HFFc6 (cell line): ENCODE measurements around the gene EPHA8. TPM values are rescaled to one million over a fixed set of nuclear protein-coding genes. Genes with fewer than 3 reads are reported as not detected.

Experiments
- DNase-seq: peaks from one replicate; pipeline ENCODE4 v3.0.0-alpha.2; 2018
- H3K27ac Mint-ChIP-seq: 2 replicates; pipeline ENCODE4 v1.8.0; 2020; ENCODE audit warnings: mild to moderate bottlenecking, mixed read lengths
- H3K27me3 Mint-ChIP-seq: 2 replicates; pipeline ENCODE4 v1.8.0; 2021; ENCODE audit warnings: mild to moderate bottlenecking, moderate library complexity, mixed read lengths; ENCODE audit not compliant: insufficient read depth
- H3K36me3 Mint-ChIP-seq: 2 replicates; pipeline ENCODE4 v1.8.0; 2021; ENCODE audit warnings: low read depth, mixed read lengths
- H3K4me1 Mint-ChIP-seq: 2 replicates; pipeline ENCODE4 v1.8.0; 2020; ENCODE audit warnings: low read depth, mixed read lengths
- H3K4me3 Mint-ChIP-seq: 2 replicates; pipeline ENCODE4 v1.8.0; 2020; ENCODE audit warnings: mild to moderate bottlenecking, moderate library complexity, mixed read lengths
- H3K9me3 Mint-ChIP-seq: 2 replicates; pipeline ENCODE4 v1.8.0; 2020; ENCODE audit warnings: mild to moderate bottlenecking, mixed read lengths
- total RNA-seq, 6 experiments: library from RNA; stranded (reverse); fragmentation: NEBNext Ultra II Directional; extraction: Animal tissue kit (Norgen Biotek cat#: 25700); gene quantifications; 2 replicates in 1 of 6; 3 replicates in 5 of 6; pipeline ENCODE4 v1.2.3, GENCODE V29; 2021
- TF ChIP-seq, protein P1 (sequence below): fragments of 200-600 bp; sonication (generic); IDR thresholded peaks from 2 replicates; pipeline ENCODE4 v1.5.0; 2021; ENCODE audit warnings: antibody characterized with exemption, mild to moderate bottlenecking

Gene EPHA8
- total RNA-seq, 6 experiments from 2014 or later, result not detected

DNA sequence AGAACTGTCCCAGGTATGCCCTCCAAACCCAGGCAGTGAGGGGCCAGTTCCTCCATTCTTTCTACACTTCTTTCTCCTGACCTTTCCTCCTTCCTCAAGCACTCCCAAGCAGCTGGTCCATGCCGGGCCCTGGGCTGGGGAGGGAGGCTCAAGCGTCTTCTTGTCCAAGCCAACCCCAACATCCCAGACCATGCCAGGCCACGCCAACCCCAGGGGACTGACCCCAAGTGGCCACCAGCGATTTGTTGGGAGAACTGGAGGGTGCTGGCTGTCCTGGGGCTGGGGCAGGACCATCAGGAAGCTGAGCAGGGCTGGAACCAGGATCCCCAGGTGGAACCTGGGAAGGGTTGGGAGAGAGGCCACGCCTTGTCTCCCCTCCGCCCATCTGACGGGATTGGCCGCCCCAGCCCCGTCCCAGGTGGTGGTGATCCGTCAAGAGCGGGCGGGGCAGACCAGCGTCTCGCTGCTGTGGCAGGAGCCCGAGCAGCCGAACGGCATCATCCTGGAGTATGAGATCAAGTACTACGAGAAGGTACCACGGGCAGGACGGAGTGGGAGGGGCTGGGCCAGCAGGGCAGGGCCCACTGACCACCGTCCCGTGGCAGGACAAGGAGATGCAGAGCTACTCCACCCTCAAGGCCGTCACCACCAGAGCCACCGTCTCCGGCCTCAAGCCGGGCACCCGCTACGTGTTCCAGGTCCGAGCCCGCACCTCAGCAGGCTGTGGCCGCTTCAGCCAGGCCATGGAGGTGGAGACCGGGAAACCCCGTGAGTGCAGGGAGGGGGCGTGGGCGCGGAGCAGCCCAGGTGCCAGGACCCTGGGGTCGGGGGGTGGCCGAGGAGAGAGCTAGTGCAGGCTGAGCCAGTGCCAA, 29.9 kb downstream of the EPHA8 start:
- Mint-ChIP-seq H3K27me3 (peaks cover 56% of the 10 kb centered on the region), H3K36me3 (no peaks in the 10 kb centered on the region), H3K9me3 (no peaks in the 10 kb centered on the region), H3K27ac (no peak overlapping the region), H3K4me3 (no peak overlapping the region), H3K4me1 (0 out of 2 replicates have a peak, but pooled peaks cover 5% of the 10 kb centered on the region)
- TF ChIP-seq, protein P1, sequence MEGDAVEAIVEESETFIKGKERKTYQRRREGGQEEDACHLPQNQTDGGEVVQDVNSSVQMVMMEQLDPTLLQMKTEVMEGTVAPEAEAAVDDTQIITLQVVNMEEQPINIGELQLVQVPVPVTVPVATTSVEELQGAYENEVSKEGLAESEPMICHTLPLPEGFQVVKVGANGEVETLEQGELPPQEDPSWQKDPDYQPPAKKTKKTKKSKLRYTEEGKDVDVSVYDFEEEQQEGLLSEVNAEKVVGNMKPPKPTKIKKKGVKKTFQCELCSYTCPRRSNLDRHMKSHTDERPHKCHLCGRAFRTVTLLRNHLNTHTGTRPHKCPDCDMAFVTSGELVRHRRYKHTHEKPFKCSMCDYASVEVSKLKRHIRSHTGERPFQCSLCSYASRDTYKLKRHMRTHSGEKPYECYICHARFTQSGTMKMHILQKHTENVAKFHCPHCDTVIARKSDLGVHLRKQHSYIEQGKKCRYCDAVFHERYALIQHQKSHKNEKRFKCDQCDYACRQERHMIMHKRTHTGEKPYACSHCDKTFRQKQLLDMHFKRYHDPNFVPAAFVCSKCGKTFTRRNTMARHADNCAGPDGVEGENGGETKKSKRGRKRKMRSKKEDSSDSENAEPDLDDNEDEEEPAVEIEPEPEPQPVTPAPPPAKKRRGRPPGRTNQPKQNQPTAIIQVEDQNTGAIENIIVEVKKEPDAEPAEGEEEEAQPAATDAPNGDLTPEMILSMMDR, result no peak
- DNase-seq, result no peak

DNA sequence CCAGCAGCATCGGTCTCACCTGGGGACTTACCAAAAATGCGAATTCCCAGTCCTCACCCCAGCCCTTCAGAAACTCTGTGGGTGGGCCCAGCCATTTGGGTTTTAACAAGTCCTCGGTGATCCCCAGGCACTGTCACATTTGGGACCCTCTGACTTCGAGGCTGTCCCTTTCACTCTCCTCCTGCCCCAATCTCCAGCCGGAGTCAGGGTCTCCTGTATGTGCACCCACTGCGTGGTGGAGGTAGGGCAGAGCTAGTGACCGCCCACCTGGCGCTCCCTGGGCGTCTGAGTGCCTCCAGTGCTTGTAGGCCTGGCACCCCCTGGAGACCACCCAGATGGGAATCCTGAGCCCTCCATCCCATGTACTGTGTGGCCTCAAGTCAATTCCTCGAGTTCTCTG, 31.1 kb downstream of the EPHA8 start:
- TF ChIP-seq, protein P1, result no peak
- Mint-ChIP-seq H3K4me3 (no peak overlapping the region), H3K27ac (no peak overlapping the region), H3K27me3 (peaks cover 50% of the 10 kb centered on the region), H3K9me3 (no peaks in the 10 kb centered on the region), H3K4me1 (0 out of 2 replicates have a peak, but pooled peaks cover 5% of the 10 kb centered on the region), H3K36me3 (no peaks in the 10 kb centered on the region)
- DNase-seq, result no peak

DNA sequence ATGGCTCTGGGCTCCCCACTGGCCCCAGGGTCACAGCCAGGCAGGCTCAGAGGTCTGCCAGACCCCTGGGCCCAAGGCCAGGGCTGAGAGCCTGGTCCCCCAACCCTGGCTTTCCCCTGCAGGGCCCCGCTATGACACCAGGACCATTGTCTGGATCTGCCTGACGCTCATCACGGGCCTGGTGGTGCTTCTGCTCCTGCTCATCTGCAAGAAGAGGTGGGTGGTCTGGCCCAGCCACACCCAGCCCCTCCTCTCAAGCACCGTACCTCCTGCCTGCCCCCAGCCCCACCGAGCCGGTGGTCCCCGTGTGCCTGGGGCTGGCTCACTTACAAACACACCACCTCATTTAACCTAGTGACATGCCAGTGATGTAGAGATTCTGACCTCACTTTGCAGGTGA, 31.8 kb downstream of the EPHA8 start:
- TF ChIP-seq, protein P1, result no peak
- H3K9me3 Mint-ChIP-seq, result no peaks in the 10 kb centered on the region
- peaks cover 43% of the 10 kb centered on the region for H3K27me3 Mint-ChIP-seq
- H3K4me1 Mint-ChIP-seq, result 0 out of 2 replicates have a peak, but pooled peaks cover 5% of the 10 kb centered on the region
- no peak overlapping the region for H3K27ac Mint-ChIP-seq
- no peak for DNase-seq
- H3K36me3 Mint-ChIP-seq, result no peaks in the 10 kb centered on the region
- H3K4me3 Mint-ChIP-seq, result no peak overlapping the region

DNA sequence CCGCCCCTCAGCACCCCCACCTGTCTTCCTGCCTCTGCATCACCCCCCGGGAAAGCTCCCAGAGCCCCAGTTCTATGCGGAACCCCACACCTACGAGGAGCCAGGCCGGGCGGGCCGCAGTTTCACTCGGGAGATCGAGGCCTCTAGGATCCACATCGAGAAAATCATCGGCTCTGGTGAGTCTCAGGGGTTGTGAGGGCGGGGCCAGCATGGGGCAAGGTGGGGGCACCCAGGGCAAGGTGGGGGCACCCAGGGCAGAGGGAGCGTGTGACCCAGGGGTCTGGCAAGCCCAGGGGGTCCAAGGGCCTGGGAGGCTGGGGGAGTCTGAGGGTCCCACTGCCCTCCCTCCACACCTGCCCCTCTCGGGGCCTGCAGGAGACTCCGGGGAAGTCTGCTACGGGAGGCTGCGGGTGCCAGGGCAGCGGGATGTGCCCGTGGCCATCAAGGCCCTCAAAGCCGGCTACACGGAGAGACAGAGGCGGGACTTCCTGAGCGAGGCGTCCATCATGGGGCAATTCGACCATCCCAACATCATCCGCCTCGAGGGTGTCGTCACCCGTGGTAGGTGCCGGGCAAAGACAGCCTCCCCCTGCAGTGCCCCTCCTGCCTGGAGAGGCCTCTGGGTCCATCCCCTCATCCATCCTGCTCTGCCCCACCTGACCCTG, 34.1 kb downstream of the EPHA8 start:
- Mint-ChIP-seq H3K4me3 (no peak overlapping the region), H3K27ac (no peak overlapping the region), H3K9me3 (no peaks in the 10 kb centered on the region), H3K36me3 (no peaks in the 10 kb centered on the region), H3K4me1 (no peaks in the 10 kb centered on the region), H3K27me3 (peaks cover 25% of the 10 kb centered on the region)
- TF ChIP-seq, protein P1, result no peak
- DNase-seq, result no peak

DNA sequence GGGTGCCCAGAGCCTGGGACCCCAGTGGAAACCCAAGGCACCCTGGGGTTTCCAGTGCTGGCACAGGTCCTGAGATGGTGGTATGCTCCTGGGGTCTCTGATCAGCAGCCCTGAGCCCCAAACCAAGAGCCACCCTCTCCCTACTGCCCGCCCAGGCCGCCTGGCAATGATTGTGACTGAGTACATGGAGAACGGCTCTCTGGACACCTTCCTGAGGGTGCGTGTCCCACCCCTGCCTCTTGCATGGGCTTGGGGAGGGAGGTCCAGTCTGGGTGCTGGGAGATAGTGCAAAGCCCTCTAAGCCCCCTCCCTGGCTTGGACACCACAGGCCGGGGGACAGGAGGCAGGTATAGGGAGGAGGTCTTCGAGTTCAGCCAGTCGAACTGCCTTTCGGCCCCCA, 34.7 kb downstream of the EPHA8 start:
- no peaks in the 10 kb centered on the region for H3K9me3 Mint-ChIP-seq
- no peaks in the 10 kb centered on the region for H3K4me1 Mint-ChIP-seq
- H3K27ac Mint-ChIP-seq, result no peak overlapping the region
- TF ChIP-seq, protein P1, result no peak
- H3K36me3 Mint-ChIP-seq, result no peaks in the 10 kb centered on the region
- peaks cover 28% of the 10 kb centered on the region for H3K27me3 Mint-ChIP-seq
- H3K4me3 Mint-ChIP-seq, result no peak overlapping the region
- no peak for DNase-seq
